ENCODE data around the gene ENC1. TPM values are rescaled to one million over a fixed set of nuclear protein-coding genes. Genes with fewer than 3 reads are reported as not detected.

The ENC1 gene
- total and polyA plus RNA-seq, 2 experiments from 2014 or later = 14.6 to 15.3 TPM

DNA sequence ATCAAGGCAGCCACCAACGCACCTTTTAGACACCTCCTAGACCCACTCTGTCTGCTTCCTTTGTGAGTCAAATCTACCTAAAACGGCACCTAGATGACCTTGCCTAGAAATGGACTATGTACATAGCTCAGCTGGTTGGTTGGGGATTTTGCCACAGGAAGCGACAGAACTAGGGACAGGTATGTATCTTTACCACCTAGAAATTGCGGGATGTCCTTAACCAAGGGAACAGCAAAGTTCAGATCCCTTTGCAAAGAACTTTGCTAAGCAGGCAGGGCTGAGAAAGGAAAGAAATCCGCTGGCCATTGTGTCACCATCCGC is 2.0 kb upstream of the ENC1 start:
- peak overlapping the region; percentile 97 for H3K4me2 ChIP-seq (ENCODE audit: unreplicated experiment)
- H3K4me1 ChIP-seq (ENCODE audit: insufficient read depth) = peaks cover 33% of the 10 kb centered on the region
- H3K27me3 ChIP-seq (replicated peaks; ENCODE audit: insufficient read depth) = no peaks in the 10 kb centered on the region
- peak overlapping the region; percentile 83; the same call in 1 of the 2 replicates for H2AFZ ChIP-seq
- peak; percentile 26 for DNase-seq
- no peaks in the 10 kb centered on the region for H3K36me3 ChIP-seq (ENCODE audit: low read depth)
- H3K79me2 ChIP-seq (ENCODE audit: insufficient read depth) = peaks cover 22% of the 10 kb centered on the region
- in situ Hi-C loops (cut with MboI) = loop anchor here (10.0 kb wide), 1 partner anchor 608 kb away; no protein-coding TSS in a partner anchor
- 81 to 84% methylated on average over 6 of the region's 6 CpGs for WGBS, 2 experiments (ENCODE audit: low coverage in 1 of 2, low lambda C conversion rate in 2 of 2, missing lambda C conversion rate in 2 of 2)
- H3F3A ChIP-seq (ENCODE audit: insufficient read depth) = peaks cover 41% of the 10 kb centered on the region
- TF ChIP-seq EZH2 (IDR thresholded peaks at IDR 0.05; ENCODE audit: insufficient read depth, poor library complexity, severe bottlenecking) (no peak), EZH2phosphoT487 (IDR thresholded peaks at IDR 0.05; ENCODE audit: insufficient read depth, low read depth) (no peak)
- H3K27ac ChIP-seq = peak overlapping the region; percentile 77; the same call in 1 of the 2 replicates
- H4K20me1 ChIP-seq (ENCODE audit: insufficient read depth) = no peaks in the 10 kb centered on the region
- H3K4me3 ChIP-seq = no peak overlapping the region
- no peaks in the 10 kb centered on the region for H3K9me3 ChIP-seq (ENCODE audit: low read depth)
- H3K9ac ChIP-seq = peak overlapping the region; percentile 32; the same call in 1 of the 2 replicates
- no peaks in the 10 kb centered on the region for H3K9me2 ChIP-seq (ENCODE audit: insufficient read depth)

DNA sequence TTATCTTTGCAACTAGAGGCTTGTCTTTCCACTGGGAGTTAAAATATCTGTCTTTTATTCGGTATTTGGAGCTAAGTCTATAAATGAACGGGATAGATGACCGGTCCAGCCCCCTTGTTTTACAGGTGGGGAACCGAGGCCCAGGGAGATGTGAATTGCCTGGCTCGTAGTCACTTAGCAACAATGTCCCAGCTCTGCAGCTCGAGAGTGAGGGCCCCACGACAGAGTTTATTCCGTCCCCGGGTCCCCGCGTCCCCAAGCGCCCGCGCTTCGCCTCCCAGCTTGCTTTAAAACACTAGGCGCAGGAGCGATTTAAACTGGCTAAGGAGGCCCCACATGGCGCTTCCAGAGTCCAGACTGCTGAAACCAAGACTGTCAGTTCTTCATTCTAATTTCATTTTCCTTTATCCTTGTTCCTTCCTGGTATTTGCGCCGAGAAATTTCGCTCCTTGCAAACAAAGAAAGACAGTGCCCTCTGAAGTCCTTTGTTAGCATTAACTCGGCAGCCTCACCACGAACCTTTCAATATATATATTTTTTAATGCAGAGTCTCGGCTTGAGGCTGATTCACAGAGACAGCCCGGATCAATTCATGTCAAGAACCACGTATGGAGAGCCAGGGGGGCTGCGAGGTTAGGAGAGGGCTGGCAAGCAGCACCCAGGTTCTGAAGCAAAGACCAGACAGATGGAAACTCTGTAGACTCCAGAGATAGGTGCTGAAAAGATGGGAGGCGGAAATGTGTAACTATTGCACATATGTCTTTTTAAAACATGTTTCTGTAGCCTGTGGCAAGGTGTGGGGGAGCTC is 1.4 kb upstream of the ENC1 start:
- H3K4me1 ChIP-seq (ENCODE audit: insufficient read depth) = peaks cover 38% of the 10 kb centered on the region
- H3K36me3 ChIP-seq (ENCODE audit: low read depth) = no peaks in the 10 kb centered on the region
- peak overlapping the region; percentile 83 for H2AFZ ChIP-seq
- peak overlapping the region; percentile 97 for H3K4me2 ChIP-seq (ENCODE audit: unreplicated experiment)
- in situ Hi-C loops (cut with MboI) = loop anchor here (10.0 kb wide), 1 partner anchor 607 kb away; no protein-coding TSS in a partner anchor
- peak overlapping the region; percentile 82 for H3K9ac ChIP-seq
- no peaks in the 10 kb centered on the region for H3K27me3 ChIP-seq (replicated peaks; ENCODE audit: insufficient read depth)
- no peaks in the 10 kb centered on the region for H3K9me3 ChIP-seq (ENCODE audit: low read depth)
- H3K79me2 ChIP-seq (ENCODE audit: insufficient read depth) = peaks cover 27% of the 10 kb centered on the region
- peaks cover 45% of the 10 kb centered on the region for H3F3A ChIP-seq (ENCODE audit: insufficient read depth)
- peak overlapping the region; percentile 57 for H3K27ac ChIP-seq
- WGBS, 2 experiments (ENCODE audit: low coverage in 1 of 2, low lambda C conversion rate in 2 of 2, missing lambda C conversion rate in 2 of 2) = 5 to 6% methylated on average over 28 of the region's 28 CpGs
- no peaks in the 10 kb centered on the region for H4K20me1 ChIP-seq (ENCODE audit: insufficient read depth)
- H3K4me3 ChIP-seq = peak overlapping the region; percentile 89
- H3K9me2 ChIP-seq (ENCODE audit: insufficient read depth) = no peaks in the 10 kb centered on the region
- DNase-seq = peak; percentile 91
- no peak for TF ChIP-seq EZH2 (IDR thresholded peaks at IDR 0.05; ENCODE audit: insufficient read depth, poor library complexity, severe bottlenecking)
- no peak for TF ChIP-seq EZH2phosphoT487 (IDR thresholded peaks at IDR 0.05; ENCODE audit: insufficient read depth, low read depth)

DNA sequence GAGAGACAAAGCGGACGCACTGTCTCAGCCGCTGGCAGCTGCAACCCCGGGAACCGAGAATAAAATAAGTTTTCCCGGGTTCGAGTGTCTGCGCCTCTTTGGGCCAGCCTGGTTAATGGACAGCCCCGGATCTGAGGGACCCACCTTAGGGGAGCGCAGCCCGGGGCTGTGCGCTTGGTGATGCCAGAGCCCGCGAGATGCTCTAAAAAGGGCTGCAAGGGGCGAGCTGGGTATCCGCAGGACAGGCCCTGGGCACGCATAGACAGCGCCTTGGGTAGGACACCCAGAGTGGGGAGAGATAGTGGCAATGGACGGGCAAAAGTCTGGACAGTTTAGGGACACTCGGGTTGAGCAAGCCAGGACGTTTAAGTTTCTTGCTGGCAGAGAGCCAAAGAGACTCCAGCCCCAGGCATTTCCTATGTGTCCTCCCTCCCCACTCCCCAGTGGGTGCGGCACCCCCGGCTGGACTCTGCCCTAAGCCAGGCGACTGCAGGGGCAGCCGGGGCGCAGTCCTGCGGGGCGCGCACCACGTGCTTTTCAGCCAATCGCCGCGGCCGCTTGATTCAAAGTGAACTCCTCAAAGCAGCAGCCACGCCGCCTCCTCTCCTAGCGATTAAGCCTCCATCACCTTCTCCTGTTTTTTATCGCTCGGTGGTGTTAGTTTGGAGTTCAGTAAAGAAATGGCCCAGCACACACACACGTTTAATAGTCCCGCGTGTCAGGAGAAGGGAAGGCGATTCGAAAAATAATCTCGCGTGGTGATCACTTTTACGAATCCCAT is 616 bp upstream of the ENC1 start:
- Histone ChIP-seq H3K27ac (peak overlapping the region; percentile 57), H3K36me3 (ENCODE audit: low read depth) (no peaks in the 10 kb centered on the region), H3K9me2 (ENCODE audit: insufficient read depth) (no peaks in the 10 kb centered on the region), H3F3A (ENCODE audit: insufficient read depth) (peaks cover 45% of the 10 kb centered on the region), H3K4me1 (ENCODE audit: insufficient read depth) (peaks cover 38% of the 10 kb centered on the region), H3K9me3 (ENCODE audit: low read depth) (no peaks in the 10 kb centered on the region), H2AFZ (peak overlapping the region; percentile 83), H3K4me3 (peak overlapping the region; percentile 89), H4K20me1 (ENCODE audit: insufficient read depth) (no peaks in the 10 kb centered on the region), H3K4me2 (ENCODE audit: unreplicated experiment) (peak overlapping the region; percentile 97), H3K79me2 (ENCODE audit: insufficient read depth) (peaks cover 35% of the 10 kb centered on the region), H3K27me3 (replicated peaks; ENCODE audit: insufficient read depth) (no peaks in the 10 kb centered on the region), H3K9ac (peak overlapping the region; percentile 82)
- DNase-seq = peak; percentile 91
- WGBS, 2 experiments (ENCODE audit: low coverage in 1 of 2, low lambda C conversion rate in 2 of 2, missing lambda C conversion rate in 2 of 2) = 0 to 1% methylated on average over 41 to 46 of the region's 47 CpGs
- TF ChIP-seq EZH2phosphoT487 (IDR thresholded peaks at IDR 0.05; ENCODE audit: insufficient read depth, low read depth) (no peak), EZH2 (IDR thresholded peaks at IDR 0.05; ENCODE audit: insufficient read depth, poor library complexity, severe bottlenecking) (no peak)
- in situ Hi-C loops (cut with MboI) = loop anchor here (10.0 kb wide), 1 partner anchor 606 kb away; no protein-coding TSS in a partner anchor

DNA sequence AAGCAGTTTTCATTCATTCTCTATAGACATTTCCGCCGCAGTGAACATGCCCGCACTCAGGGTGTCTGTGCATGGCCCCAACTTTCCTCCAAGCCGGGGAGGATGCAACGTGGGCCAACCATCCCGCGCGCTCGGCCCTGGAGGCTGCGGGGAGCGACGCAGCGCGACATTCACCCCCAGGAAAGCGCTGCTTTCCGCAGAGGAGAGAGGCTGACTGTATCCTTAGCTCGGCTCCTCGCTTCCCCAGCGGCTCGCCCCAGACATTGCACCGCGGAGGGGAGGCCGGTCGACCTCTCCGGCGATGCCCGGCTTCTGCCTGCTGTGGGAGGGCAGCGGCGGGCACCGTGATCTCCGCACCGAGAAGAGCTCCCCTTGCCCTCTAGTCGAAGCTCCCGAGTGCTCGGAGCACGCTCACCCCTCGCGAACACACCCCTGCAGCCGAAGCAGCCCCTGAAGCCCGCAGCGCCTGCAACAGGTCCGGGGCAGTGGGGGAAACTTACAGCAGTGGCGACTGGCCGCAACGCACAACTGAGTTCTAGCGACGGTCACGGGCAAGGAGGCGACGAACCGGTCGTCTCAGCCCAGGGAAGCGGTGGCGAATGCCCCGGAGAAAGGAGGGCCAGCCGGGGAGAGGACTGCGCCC is 600 bp downstream of the ENC1 start:
- peaks cover 45% of the 10 kb centered on the region for H3F3A ChIP-seq (ENCODE audit: insufficient read depth)
- DNase-seq = peak; percentile 85

More for the DNA sequence above, 600 bp downstream of the ENC1 start:
- H2AFZ ChIP-seq = peak overlapping the region; percentile 83
- peaks cover 38% of the 10 kb centered on the region for H3K4me1 ChIP-seq (ENCODE audit: insufficient read depth)
- in situ Hi-C loops (cut with MboI) = loop anchor here (10.0 kb wide), 1 partner anchor 605 kb away; no protein-coding TSS in a partner anchor
- H3K4me2 ChIP-seq (ENCODE audit: unreplicated experiment) = peak overlapping the region; percentile 97
- no peaks in the 10 kb centered on the region for H3K9me2 ChIP-seq (ENCODE audit: insufficient read depth)
- WGBS, 2 experiments (ENCODE audit: low coverage in 1 of 2, low lambda C conversion rate in 2 of 2, missing lambda C conversion rate in 2 of 2) = 0 to 1% methylated on average over 31 to 52 of the region's 57 CpGs
- H4K20me1 ChIP-seq (ENCODE audit: insufficient read depth) = no peaks in the 10 kb centered on the region
- TF ChIP-seq EZH2phosphoT487 (IDR thresholded peaks at IDR 0.05; ENCODE audit: insufficient read depth, low read depth) (no peak), EZH2 (IDR thresholded peaks at IDR 0.05; ENCODE audit: insufficient read depth, poor library complexity, severe bottlenecking) (no peak)
- no peaks in the 10 kb centered on the region for H3K9me3 ChIP-seq (ENCODE audit: low read depth)
- peak overlapping the region; percentile 89 for H3K4me3 ChIP-seq
- peaks cover 48% of the 10 kb centered on the region for H3K79me2 ChIP-seq (ENCODE audit: insufficient read depth)
- peak overlapping the region; percentile 82 for H3K9ac ChIP-seq
- H3K27me3 ChIP-seq (replicated peaks; ENCODE audit: insufficient read depth) = no peaks in the 10 kb centered on the region
- H3K36me3 ChIP-seq (ENCODE audit: low read depth) = no peaks in the 10 kb centered on the region
- H3K27ac ChIP-seq = peak overlapping the region; percentile 57
